ENCODE measurements around the gene ADAM19.

The ADAM19 gene

DNA sequence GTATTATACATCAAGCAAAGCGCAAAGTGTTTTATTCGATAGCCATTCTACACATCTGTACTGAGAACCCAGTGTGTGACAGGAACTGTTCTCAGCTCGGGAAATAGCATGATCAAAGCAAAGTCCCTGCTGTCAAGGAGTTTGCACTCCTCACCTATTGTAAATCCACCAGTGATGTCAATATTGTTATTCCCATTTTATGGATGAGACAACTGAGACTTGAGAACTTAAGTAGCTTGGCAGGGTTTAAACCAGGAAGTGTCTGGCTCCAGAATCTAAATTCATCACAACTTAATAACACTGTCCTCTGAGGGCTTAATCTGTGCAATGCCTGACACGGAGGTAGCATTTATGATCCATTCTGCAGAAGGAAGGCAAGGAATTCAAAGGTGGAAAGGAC, 50.7 kb downstream of the ADAM19 start:
- Mint-ChIP-seq H3K4me3 (no peak overlapping the region), H3K27ac (no peak overlapping the region), H3K36me3 (ENCODE audit: low read depth) (peaks cover 5% of the 10 kb centered on the region), H3K27me3 (ENCODE audit: low read depth) (no peaks in the 10 kb centered on the region), H3K9me3 (no peaks in the 10 kb centered on the region), H3K4me1 (peaks cover 32% of the 10 kb centered on the region)
- TF ChIP-seq, protein P1, sequence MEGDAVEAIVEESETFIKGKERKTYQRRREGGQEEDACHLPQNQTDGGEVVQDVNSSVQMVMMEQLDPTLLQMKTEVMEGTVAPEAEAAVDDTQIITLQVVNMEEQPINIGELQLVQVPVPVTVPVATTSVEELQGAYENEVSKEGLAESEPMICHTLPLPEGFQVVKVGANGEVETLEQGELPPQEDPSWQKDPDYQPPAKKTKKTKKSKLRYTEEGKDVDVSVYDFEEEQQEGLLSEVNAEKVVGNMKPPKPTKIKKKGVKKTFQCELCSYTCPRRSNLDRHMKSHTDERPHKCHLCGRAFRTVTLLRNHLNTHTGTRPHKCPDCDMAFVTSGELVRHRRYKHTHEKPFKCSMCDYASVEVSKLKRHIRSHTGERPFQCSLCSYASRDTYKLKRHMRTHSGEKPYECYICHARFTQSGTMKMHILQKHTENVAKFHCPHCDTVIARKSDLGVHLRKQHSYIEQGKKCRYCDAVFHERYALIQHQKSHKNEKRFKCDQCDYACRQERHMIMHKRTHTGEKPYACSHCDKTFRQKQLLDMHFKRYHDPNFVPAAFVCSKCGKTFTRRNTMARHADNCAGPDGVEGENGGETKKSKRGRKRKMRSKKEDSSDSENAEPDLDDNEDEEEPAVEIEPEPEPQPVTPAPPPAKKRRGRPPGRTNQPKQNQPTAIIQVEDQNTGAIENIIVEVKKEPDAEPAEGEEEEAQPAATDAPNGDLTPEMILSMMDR (IDR thresholded peaks at IDR 0.05; ENCODE audit: unreplicated experiment in 3 of 3), result no peak

DNA sequence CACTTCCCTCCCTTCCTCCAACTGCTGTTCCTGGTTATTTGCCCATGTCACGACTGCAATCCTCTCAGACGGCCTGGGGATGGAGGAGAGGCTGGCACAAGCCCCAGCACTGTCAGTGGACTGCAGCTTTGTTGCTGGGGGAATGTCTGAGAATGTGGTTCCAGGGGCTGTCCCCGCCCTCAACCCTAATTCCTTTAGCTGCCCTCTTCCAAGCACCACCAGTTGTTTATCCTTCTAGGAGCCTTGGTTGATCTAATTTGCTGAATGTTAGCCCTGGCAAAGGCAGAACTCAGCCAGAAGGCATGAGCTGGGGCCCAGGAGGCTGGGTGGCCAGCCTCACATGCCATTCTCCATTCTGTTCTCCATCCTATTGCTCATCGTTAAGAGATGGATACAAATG, 51.6 kb downstream of the ADAM19 start:
- no peak overlapping the region for H3K27ac Mint-ChIP-seq
- TF ChIP-seq, protein P1 (IDR thresholded peaks at IDR 0.05; ENCODE audit: unreplicated experiment in 3 of 3), result no peak
- H3K27me3 Mint-ChIP-seq (ENCODE audit: low read depth), result no peaks in the 10 kb centered on the region
- H3K36me3 Mint-ChIP-seq (ENCODE audit: low read depth), result peaks cover 3% of the 10 kb centered on the region
- no peaks in the 10 kb centered on the region for H3K9me3 Mint-ChIP-seq
- H3K4me3 Mint-ChIP-seq, result no peak overlapping the region
- peaks cover 25% of the 10 kb centered on the region for H3K4me1 Mint-ChIP-seq

DNA sequence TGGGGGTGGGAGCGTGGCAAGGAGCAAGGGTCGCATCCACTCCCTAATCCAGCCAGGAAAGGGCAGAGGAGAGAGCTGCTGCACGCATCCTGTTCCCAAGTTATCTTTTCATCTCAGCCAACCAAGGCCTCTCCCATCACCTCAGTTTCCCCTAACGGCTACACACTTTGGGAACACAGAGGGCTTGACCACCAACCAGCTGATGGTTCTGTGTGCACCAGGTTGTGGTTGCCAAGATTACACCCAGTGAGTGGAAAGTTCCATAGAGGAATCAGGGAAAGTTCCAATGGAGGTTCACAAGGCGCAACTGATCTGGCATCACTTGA, 53.9 kb downstream of the ADAM19 start:
- H3K27me3 Mint-ChIP-seq (ENCODE audit: low read depth), result no peaks in the 10 kb centered on the region
- TF ChIP-seq, protein P1 (IDR thresholded peaks at IDR 0.05; ENCODE audit: unreplicated experiment in 3 of 3), result no peak
- H3K4me3 Mint-ChIP-seq, result no peak overlapping the region
- peaks cover 21% of the 10 kb centered on the region for H3K4me1 Mint-ChIP-seq
- H3K36me3 Mint-ChIP-seq (ENCODE audit: low read depth), result peaks cover 6% of the 10 kb centered on the region
- H3K9me3 Mint-ChIP-seq, result no peaks in the 10 kb centered on the region
- H3K27ac Mint-ChIP-seq, result no peak overlapping the region

DNA sequence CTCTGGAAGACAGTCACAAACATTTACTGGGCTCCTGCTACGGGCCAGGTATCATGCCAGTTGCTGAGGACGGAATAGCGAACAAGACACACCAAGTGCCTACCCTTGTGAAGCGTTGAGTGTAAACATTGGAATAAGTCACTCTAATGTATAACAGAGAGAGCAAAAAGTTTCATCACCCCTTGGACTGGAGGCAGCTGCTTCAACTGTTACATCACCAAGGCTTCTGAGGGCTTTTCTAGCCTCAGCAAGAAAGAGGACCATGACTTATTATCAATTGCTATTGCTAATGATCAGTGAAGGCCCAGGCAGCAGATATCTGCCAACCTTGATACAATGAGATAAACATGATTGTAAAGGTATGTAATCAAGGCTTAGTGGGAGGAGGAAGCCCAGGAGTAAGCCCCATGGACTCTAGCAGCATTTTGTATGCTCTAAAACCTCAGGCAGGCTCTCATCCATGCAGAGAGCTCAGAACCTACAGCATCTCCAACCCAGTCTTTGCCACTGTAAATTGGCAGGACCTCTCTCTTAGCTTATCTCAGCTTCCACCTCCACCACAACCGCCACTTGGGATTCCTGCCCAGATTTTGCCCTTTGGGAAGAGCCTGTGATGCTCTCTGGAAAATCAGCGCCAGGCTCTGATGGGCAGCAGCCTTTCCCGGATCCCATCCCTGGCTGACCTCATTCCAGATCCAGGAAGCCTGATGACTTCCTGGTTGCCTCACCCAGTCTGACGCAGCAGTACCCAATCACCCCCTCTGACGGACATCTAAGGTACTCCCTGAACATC, 54.5 kb downstream of the ADAM19 start:
- peak overlapping the region in 1 of 3 experiments; percentile 30 for H3K4me3 Mint-ChIP-seq
- H3K4me1 Mint-ChIP-seq, result peaks cover 27% of the 10 kb centered on the region
- TF ChIP-seq, protein P1 (IDR thresholded peaks at IDR 0.05; ENCODE audit: unreplicated experiment in 3 of 3), result no peak
- no peaks in the 10 kb centered on the region for H3K9me3 Mint-ChIP-seq
- H3K27ac Mint-ChIP-seq, result no peak overlapping the region
- no peaks in the 10 kb centered on the region for H3K27me3 Mint-ChIP-seq (ENCODE audit: low read depth)
- peaks cover 6% of the 10 kb centered on the region for H3K36me3 Mint-ChIP-seq (ENCODE audit: low read depth)

DNA sequence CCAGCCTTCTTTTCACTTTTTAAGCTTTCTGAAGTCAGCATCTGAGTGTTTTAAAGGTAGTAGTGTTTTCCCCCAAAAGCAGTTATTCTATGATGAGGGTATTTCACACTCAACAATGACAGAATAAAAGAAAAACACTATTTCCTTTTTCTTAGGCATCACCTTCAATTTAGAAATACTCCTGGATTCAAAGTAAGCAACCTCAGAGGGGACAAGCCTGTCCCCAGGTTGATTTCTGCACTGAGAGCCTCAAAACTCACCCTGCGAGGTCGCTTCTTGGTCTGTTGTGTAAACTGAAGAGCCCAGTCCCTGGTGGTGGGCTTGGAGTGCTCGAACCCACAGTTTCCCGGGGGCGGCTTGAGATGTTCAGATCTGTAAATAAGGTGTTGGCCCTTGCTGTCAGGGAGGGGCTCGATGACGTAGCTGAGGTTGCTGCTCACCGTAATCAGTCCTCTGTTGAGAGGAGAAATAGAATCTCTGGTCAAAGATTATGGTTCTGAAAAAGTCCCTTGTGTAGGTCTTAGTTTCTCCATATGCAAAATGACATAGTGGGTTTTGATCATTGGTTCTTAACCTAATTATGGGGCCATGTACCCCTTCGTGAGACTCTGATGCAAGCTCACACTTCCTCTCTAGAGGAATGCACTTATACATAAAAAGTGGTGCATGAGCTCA, 55.9 kb downstream of the ADAM19 start:
- Mint-ChIP-seq H3K27ac (no peak overlapping the region), H3K4me3 (no peak overlapping the region), H3K36me3 (ENCODE audit: low read depth) (peaks cover 6% of the 10 kb centered on the region), H3K4me1 (peaks cover 33% of the 10 kb centered on the region), H3K9me3 (no peaks in the 10 kb centered on the region), H3K27me3 (ENCODE audit: low read depth) (no peaks in the 10 kb centered on the region)
- TF ChIP-seq, protein P1 (IDR thresholded peaks at IDR 0.05; ENCODE audit: unreplicated experiment in 3 of 3), result no peak

All from nephron (organoid).